Kidney (tissue), 14 donors: ENCODE data around the gene ALDH1L2. TPM values are rescaled to one million over a fixed set of nuclear protein-coding genes. Genes with fewer than 3 reads are reported as not detected.
A peak's percentile ranks its signal among the peaks of the same experiment; 100 is the strongest.

Source experiments
- DNase-seq, 5 donors: peaks; one replicate each; pipeline ENCODE4 v3.0.0-alpha.2; 2013 to 2020
- FAIRE-seq: peaks from 2 replicates; lab custom pipeline; 2012; peaks lifted over from hg19 to GRCh38; lab: Jason Lieb, UNC
- H3K27ac ChIP-seq, 2 donors: one replicate each; pipeline ENCODE4 v1.7.0; 2013; ENCODE audit warnings: low read depth in 2 of 2, low read length in 2 of 2, inconsistent platforms in 1 of 2
- H3K27me3 ChIP-seq: one replicate; pipeline ENCODE4 v1.7.1; 2013; ENCODE audit warnings: low read length, inconsistent platforms; ENCODE audit not compliant: control insufficient read depth, insufficient read depth
- H3K36me3 ChIP-seq, 3 donors: one replicate each; pipeline versions ENCODE4 v1.7.0 to v1.7.1; 2013; ENCODE audit warnings: low read length in 3 of 3, control low read depth in 1 of 3, inconsistent platforms in 1 of 3; ENCODE audit not compliant: insufficient read depth in 3 of 3, control insufficient read depth in 2 of 3
- H3K4me1 ChIP-seq, 3 donors: one replicate each; pipeline versions ENCODE4 v1.7.0 to v1.7.1; 2013; ENCODE audit warnings: low read length in 3 of 3, inconsistent platforms in 1 of 3, low read depth in 1 of 3; ENCODE audit not compliant: control insufficient read depth in 2 of 3, insufficient read depth in 2 of 3
- H3K4me3 ChIP-seq, 3 donors: one replicate each; pipeline versions ENCODE4 v1.7.0 to v1.8.1; 2013; ENCODE audit warnings: low read length in 3 of 3, control low read depth in 1 of 3, inconsistent platforms in 1 of 3
- H3K9ac ChIP-seq, 3 donors: one replicate each; pipeline versions ENCODE4 v1.7.0 to v1.7.1; 2013; ENCODE audit warnings: low read length in 3 of 3, control low read depth in 1 of 3, inconsistent platforms in 1 of 3
- H3K9me3 ChIP-seq, 3 donors: one replicate each; pipeline versions ENCODE4 v1.7.0 to v1.7.1; 2013; ENCODE audit warnings: low read length in 3 of 3, control low read depth in 1 of 3, inconsistent platforms in 1 of 3; ENCODE audit not compliant: control insufficient read depth in 2 of 3, insufficient read depth in 1 of 3
- intact Hi-C: fragments of 100-400 bp; cut with DNase I; formaldehyde crosslinking; loops from one replicate; pipeline ENCODE4 v1.11.1; 2022
- polyA plus RNA-seq: library from polyadenylated mRNA; stranded (reverse); fragments of 350-450 nt; fragmentation: Illumina TruSeq; extraction: RNeasy Lipid Tissue Mini Kit (QIAGEN cat#74804); gene quantifications from one replicate; pipeline ENCODE4 v1.2.3, GENCODE V29; 2014; ENCODE audit warnings: low read depth, low replicate concordance; ENCODE audit not compliant: insufficient read depth
- total RNA-seq: library from RNA; stranded (reverse); fragmentation: NEBNext Ultra II Directional; extraction: Animal tissue kit (Norgen Biotek cat#: 25700); gene quantifications from one replicate; pipeline ENCODE4 v1.2.1, GENCODE V29; 2021
- TF ChIP-seq, protein P1 (sequence below): IDR thresholded peaks from 3 replicates; pipeline ENCODE4 v1.5.1; 2012; ENCODE audit warnings: mild to moderate bottlenecking, moderate library complexity, borderline replicate concordance; ENCODE audit not compliant: insufficient read depth; ENCODE audit errors: extremely low read depth
- donor health status: control.
- donor health status: control.
- donor health status: control.
- donor health status: control.
- donor health status: control.
- donor health status: DM: yes; HTN: yes; CAD: no.
- donor health status: Normal renal cell carcinoma (clear cell type).

The ALDH1L2 gene
- total and polyA plus RNA-seq, 2 donors from 2014 or later = 0.28 to 17.2 TPM

DNA sequence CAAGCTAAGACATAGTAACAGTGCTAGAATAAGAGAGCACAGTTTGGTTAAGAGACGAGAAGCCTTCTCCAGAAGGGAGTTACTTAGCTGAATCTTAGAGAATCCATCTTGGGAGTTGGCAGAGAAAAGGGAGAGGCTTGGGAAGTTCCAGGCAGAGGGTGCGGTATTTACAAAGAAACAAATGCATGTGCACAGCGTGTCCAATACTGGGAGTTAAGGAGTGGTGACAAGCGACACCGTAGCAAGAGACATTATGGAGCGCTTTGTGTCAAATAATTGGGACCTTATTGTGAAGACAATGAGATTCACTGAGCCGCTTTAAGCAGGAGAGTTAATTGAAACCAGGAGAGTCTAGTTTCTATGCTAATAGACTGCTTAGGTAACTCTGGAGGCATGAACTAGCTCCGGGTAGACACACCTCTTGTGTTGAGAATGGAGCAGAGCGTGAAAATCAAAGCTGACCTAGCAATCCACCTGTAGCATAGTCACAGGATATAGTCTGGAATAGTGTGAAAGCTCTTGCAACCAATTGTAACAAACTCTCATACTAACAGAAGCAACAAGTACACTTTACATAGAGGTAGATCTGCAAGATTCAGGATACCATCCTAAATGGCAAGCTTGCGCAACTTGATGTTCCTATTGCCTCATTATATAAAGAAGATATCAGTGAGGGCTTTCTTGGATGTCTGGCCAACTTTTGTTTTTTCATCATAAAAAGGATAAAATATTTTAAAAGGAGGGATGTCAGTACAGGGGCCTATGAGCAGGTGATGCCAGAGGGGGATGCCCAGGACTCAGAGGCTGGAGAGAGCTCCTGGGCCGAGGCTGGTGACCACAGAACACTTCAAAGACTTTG lies 5.3 kb downstream of the ALDH1L2 start:
- FAIRE-seq = no peak
- TF ChIP-seq, protein P1, sequence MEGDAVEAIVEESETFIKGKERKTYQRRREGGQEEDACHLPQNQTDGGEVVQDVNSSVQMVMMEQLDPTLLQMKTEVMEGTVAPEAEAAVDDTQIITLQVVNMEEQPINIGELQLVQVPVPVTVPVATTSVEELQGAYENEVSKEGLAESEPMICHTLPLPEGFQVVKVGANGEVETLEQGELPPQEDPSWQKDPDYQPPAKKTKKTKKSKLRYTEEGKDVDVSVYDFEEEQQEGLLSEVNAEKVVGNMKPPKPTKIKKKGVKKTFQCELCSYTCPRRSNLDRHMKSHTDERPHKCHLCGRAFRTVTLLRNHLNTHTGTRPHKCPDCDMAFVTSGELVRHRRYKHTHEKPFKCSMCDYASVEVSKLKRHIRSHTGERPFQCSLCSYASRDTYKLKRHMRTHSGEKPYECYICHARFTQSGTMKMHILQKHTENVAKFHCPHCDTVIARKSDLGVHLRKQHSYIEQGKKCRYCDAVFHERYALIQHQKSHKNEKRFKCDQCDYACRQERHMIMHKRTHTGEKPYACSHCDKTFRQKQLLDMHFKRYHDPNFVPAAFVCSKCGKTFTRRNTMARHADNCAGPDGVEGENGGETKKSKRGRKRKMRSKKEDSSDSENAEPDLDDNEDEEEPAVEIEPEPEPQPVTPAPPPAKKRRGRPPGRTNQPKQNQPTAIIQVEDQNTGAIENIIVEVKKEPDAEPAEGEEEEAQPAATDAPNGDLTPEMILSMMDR = no peak

DNA sequence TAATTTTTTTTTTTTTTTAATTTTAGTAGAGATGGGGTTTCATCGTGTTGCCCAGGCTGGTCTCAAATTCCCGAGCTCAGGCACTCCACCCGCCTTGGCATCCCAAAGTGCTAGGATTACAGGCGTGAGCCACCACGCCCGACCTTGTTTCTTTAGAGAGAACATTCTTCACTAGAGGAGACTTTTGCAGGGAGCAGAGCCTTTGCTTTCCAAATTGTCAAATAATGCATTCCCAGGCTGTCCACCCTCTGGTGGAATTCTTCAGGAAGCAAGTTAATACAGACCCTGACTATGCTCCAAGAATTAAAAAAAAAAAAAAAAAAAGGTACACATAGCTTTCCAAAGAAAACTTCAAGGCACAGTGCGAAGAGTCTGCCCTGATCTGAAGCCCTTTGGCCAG lies 6.8 kb downstream of the ALDH1L2 start:
- no peak overlapping the region for H3K4me3 ChIP-seq

More for the DNA sequence above, 5.3 kb downstream of the ALDH1L2 start:
- Histone ChIP-seq H3K9me3 (no peaks in the 10 kb centered on the region), H3K27me3 (no peaks in the 10 kb centered on the region), H3K9ac (no peak overlapping the region), H3K4me3 (peak overlapping the region in 1 of 3 donors; percentile 22), H3K36me3 (no peaks in the 10 kb centered on the region), H3K4me1 (peaks cover 0 to 5% (median 0%) of the 10 kb centered on the region in 3 donors), H3K27ac (no peak overlapping the region)
- no peak for DNase-seq
- intact Hi-C loops = no loop called here

DNA sequence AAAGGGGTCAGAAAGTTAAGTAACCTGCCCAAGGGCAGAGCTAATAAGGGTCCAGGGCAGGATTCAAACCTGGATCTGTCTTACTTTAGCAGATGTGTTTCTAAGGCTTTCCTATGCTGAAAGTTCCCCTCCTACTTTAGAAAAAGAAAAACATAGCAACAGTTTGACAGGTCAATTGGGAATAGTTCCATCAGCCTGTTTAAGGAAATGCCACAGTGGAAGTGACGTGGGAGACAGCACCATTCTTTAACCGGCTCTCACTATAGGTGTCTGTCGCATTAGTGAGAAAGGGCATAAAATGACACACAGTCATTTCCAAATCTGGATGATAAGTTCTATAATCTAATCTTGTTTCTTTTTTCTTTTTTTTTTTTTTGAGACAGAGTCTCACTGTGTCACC lies 7.3 kb downstream of the ALDH1L2 start:
- Histone ChIP-seq H3K9ac (no peak overlapping the region), H3K27me3 (no peaks in the 10 kb centered on the region), H3K27ac (no peak overlapping the region), H3K4me3 (no peak overlapping the region), H3K9me3 (no peaks in the 10 kb centered on the region), H3K4me1 (no peaks in the 10 kb centered on the region), H3K36me3 (no peaks in the 10 kb centered on the region)
- TF ChIP-seq, protein P1 = no peak
- DNase-seq (no peak), FAIRE-seq (no peak)
- intact Hi-C loops = no loop called here

More for the DNA sequence above, 6.8 kb downstream of the ALDH1L2 start:
- H3K27ac ChIP-seq = no peak overlapping the region
- intact Hi-C loops = no loop called here
- TF ChIP-seq, protein P1 = no peak
- FAIRE-seq (no peak), DNase-seq (no peak)
- no peaks in the 10 kb centered on the region for H3K4me1 ChIP-seq
- no peaks in the 10 kb centered on the region for H3K36me3 ChIP-seq
- H3K9ac ChIP-seq = no peak overlapping the region
- no peaks in the 10 kb centered on the region for H3K9me3 ChIP-seq
- H3K27me3 ChIP-seq = no peaks in the 10 kb centered on the region
